ENCODE data around the gene SPEG.
"Not testable (repeated sequence)": the region's sequence is repeated elsewhere in the genome, so short reads cannot be mapped to it uniquely, and the experiment has no call there.

The SPEG gene

GRCh38 chr2:219405451-219405850, 29.2 kb upstream of the SPEG start:
- DNase-seq: no peak

DNA sequence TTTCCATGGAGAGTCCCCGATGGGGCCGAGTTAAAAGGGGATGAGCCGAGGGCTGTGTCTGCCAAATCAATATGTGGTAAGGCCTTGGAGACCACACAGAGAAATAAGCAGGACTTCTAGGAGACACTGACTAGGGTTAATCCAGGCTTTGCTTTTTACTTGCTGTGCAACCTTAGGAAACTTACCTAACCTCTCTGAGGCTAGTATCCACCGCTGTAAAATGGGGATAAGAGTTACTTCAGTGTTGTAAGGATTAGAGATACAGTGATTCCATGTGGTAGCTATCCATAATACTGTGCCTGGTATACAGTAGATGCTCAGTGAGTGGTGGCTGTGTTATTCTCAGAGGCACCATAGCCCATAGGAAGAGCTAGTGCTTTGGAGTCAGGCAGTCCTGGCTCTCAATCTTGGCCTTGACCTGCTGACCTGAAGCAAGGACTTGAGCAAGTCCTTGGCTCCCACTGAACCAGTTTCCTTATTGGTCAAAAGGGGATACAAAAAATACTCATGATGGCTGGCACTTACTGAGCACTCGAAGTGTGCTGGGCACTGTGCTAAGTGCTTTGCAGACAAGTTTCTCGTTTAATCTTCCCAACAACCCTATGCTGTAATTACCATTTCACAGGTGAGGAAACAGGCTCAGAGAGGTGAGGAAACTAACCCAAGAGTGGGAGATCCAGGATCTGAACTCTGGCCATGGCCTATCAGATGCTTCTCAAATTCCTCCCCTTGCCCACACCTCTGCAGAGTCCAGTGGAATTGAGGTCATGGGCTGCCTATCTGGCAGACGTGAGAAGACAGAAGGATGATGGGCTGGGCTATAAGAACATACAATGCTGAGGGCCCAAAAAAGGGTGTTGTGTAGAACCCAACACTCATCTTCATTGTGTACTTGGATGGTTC, 28.4 kb upstream of the SPEG start:
- DNase-seq: no peak

GRCh38 chr2:219406861-219407230, 27.8 kb upstream of the SPEG start:
- DNase-seq: no peak

GRCh38 chr2:219407343-219407742, 27.3 kb upstream of the SPEG start:
- not testable (repeated sequence) for DNase-seq

- DNase-seq: no peak
These were observed 26.4 kb upstream of the SPEG start for GRCh38 chr2:219408204-219408603.

GRCh38 chr2:219408631-219409030, 26.0 kb upstream of the SPEG start:
- DNase-seq: no peak

GRCh38 chr2:219409619-219410018, 25.0 kb upstream of the SPEG start:
- no peak for DNase-seq

- no peak for DNase-seq
These were observed 24.3 kb upstream of the SPEG start for GRCh38 chr2:219410390-219410789.

- DNase-seq: no peak
These were observed 19.8 kb upstream of the SPEG start for GRCh38 chr2:219414857-219415256.

DNA sequence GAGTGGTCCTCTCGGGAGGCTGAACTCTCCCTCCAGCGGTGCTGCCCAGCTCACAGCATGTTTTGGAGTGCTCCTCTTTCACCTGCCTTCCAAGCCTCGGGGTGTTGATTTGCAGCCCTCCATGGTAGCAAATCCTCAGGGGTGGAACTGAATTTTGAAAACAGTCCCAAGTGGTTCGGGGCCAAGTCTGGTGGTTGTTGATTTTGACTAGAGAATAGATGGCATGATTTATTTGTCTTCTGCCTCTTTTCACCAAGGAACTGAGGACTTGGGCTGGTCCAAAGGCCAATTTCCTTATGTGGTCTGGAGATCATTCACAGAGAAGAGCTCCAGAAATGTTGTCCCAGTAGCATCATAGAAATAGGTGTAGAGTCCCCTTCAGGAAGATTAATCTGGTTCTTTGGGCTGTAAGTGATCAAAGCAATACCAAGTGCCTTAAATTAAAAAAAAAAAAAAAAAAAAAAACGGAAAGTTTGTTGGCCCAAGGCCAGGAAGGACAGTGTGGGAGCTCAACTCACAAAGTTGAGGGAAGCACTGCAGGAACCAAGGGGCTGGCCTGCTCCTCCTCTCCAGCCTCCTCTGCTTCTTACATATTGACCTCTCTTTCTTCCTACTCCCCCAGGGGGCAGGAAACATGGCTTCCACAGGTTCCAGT, 18.9 kb upstream of the SPEG start:
- no peak for DNase-seq

DNA sequence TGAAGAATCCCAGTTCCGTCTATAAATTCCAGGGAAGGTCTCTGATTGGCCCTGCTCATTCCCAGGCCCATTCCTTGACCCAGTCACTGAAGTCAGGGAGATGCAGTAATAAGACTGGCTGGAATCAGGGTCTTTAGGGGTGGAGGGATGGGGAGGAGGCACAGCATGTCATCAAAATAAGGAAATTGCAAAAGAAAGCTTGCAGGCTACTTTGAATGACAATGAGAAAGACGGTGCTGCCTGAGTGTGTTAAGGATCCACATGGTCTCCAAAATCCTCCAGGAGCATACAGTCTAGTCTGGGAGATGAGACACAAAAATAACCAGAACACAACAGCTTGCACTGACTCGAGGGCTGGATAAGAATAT, 18.4 kb upstream of the SPEG start:
- DNase-seq: no peak

- DNase-seq: no peak
These were observed 17.7 kb upstream of the SPEG start for GRCh38 chr2:219416938-219417337.

DNA sequence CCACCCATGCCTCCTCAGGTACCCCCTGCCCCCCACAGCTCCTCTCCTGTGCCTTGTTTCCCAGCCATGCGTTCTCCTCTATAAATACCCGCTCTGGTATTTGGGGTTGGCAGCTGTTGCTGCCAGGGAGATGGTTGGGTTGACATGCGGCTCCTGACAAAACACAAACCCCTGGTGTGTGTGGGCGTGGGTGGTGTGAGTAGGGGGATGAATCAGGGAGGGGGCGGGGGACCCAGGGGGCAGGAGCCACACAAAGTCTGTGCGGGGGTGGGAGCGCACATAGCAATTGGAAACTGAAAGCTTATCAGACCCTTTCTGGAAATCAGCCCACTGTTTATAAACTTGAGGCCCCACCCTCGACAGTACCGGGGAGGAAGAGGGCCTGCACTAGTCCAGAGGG, 17.3 kb upstream of the SPEG start:
- no peak for DNase-seq

- no peak for DNase-seq
These were observed 16.3 kb upstream of the SPEG start, which contains the start of gene DES for GRCh38 chr2:219418155-219419011. Gene DES (plus strand): TSS chr2:219418377. CDS start chr2:219418463, 86 bp downstream.

- DNase-seq: no peak
These were observed 15.7 kb upstream of the SPEG start for GRCh38 chr2:219419012-219419324.

- no peak for DNase-seq
These were observed 15.1 kb upstream of the SPEG start for GRCh38 chr2:219419331-219420197.

DNA sequence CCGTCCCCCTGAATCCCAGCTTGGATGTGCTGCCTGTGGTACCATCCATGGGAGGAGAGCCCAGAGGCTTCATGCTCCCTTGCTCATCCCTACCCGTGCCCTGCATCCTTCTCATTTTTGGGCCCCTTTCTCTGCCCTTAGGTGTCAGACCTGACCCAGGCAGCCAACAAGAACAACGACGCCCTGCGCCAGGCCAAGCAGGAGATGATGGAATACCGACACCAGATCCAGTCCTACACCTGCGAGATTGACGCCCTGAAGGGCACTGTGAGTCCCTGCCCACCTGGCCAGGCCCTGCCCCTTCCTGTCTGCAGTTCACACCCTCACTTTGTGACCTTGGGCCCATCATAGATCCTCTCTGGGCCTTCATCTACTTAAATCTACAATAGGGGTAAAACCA, 14.0 kb upstream of the SPEG start:
- no peak for DNase-seq

DNA sequence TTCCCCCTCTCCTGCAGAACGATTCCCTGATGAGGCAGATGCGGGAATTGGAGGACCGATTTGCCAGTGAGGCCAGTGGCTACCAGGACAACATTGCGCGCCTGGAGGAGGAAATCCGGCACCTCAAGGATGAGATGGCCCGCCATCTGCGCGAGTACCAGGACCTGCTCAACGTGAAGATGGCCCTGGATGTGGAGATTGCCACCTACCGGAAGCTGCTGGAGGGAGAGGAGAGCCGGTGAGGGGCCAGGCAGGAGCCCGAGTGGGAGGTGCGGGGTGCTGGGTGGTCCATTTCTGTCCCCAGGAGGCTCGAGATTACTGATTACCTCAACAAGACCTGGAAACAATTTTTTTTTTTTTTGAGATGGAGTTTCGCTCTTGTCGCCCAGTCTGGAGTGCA, 13.3 kb upstream of the SPEG start:
- no peak for DNase-seq

GRCh38 chr2:219422952-219423534, 11.6 kb upstream of the SPEG start:
- no peak for DNase-seq

DNA sequence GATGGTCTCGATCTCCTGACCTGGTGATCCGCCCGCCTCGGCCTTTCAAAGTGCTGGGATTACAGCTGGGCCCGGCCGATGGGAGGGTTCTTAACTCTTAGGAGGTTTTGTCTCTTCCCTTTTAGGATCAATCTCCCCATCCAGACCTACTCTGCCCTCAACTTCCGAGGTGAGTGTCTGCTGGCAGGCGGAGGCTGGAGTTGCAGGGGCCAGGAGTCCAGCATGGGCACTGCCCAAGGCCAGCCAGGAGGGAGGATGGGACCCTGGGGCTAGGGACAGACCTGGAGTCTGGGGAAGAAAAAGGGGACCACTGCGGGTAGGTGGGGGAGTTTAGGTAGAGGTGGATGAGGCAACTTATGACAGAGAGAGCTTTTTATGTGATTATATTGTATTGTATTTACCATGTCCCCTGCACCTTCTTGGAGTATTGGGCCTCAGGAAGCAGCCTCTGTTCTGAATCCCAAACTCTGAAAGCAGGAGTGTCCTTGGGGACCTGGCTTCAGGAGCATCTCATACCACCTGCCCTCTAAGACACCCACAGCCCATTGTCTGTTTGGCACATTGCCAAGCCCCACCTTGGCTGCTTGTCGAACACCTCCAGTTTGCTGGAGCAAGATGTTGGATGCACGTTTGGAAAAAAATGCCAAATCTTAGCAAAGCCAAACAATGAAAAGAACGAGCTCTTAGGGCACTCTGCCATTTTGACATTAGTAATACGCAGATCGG, 10.8 kb upstream of the SPEG start:
- DNase-seq: no peak

GRCh38 chr2:219425238-219426067, 9.2 kb upstream of the SPEG start:
- no peak for DNase-seq
